Stomach (tissue), 4 donors: Measurements from ENCODE around the gene BCORL1.

ENCODE experiments used
- POLR2AphosphoS5 ChIP-seq, 3 donors: sonication (generic); formaldehyde crosslinking; IDR thresholded peaks; one replicate each; pipeline ENCODE4 v1.6.1; 2016; ENCODE audit warnings: antibody characterized with exemption in 3 of 3
- TF ChIP-seq, protein P1 (sequence below), 7 experiments: fragments of 450-650 bp in 4 of 7; fragments of 200-600 bp in 3 of 7; sonication (generic) in 3 of 7; IDR thresholded peaks; one replicate each; pipeline ENCODE4 v1.5.1; 2016 to 2019; ENCODE audit warnings: antibody characterized with exemption in 7 of 7, control low read depth in 2 of 7, mild to moderate bottlenecking in 1 of 7

GRCh38 chrX:130083656-130084382, 101.4 kb downstream of the BCORL1 start:
- TF ChIP-seq, protein P1, sequence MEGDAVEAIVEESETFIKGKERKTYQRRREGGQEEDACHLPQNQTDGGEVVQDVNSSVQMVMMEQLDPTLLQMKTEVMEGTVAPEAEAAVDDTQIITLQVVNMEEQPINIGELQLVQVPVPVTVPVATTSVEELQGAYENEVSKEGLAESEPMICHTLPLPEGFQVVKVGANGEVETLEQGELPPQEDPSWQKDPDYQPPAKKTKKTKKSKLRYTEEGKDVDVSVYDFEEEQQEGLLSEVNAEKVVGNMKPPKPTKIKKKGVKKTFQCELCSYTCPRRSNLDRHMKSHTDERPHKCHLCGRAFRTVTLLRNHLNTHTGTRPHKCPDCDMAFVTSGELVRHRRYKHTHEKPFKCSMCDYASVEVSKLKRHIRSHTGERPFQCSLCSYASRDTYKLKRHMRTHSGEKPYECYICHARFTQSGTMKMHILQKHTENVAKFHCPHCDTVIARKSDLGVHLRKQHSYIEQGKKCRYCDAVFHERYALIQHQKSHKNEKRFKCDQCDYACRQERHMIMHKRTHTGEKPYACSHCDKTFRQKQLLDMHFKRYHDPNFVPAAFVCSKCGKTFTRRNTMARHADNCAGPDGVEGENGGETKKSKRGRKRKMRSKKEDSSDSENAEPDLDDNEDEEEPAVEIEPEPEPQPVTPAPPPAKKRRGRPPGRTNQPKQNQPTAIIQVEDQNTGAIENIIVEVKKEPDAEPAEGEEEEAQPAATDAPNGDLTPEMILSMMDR (IDR thresholded peaks at IDR 0.05): no peak
- TF ChIP-seq POLR2AphosphoS5 (IDR thresholded peaks at IDR 0.05): no peak
